Measurements from ENCODE around the gene GEMIN7. TPM values are rescaled to one million over a fixed set of nuclear protein-coding genes. Genes with fewer than 3 reads are reported as not detected.

Gene GEMIN7
- total RNA-seq, 1 donor from 2014 or later: 46.0 TPM

DNA sequence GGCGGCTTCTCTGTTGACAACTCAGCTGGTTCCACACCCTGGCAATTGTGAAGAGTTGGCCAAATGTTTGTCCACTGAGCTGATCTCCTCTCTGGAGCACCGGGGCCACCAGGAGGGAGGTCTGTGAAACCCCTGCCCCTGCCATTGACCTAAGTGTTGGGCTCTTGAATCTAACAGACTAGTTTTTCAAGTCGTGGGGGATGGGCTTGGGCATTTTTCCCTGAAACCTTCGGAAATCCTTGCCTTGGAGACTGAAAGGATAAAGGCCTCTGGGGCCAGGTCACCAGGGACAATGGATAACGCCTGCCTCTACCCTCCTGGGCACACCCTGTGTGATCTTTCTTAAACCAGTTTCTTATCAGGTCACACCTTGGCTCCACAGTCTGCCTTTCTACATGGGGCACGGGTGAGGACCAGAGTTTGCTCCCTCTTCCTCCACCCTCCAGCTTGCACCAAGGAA lies 881 bp downstream of the GEMIN7 start:
- Histone ChIP-seq H3K4me1 (ENCODE audit: insufficient read depth, low read length) (peaks cover 14% of the 10 kb centered on the region), H3K9me3 (ENCODE audit: insufficient read depth, low read depth, low read length) (no peaks in the 10 kb centered on the region), H3K36me3 (ENCODE audit: insufficient read depth, low read length) (no peaks in the 10 kb centered on the region), H3K4me3 (ENCODE audit: insufficient read depth, low read depth, low read length) (peak overlapping the region; percentile 81), H3K27me3 (ENCODE audit: insufficient read depth, low read length) (no peaks in the 10 kb centered on the region), H2AFZ (ENCODE audit: low read depth, low read length) (no peak overlapping the region), H3K9ac (ENCODE audit: low read length) (peak overlapping the region; percentile 94), H3K79me2 (ENCODE audit: insufficient read depth, low read length) (peaks cover 47% of the 10 kb centered on the region), H4K20me1 (ENCODE audit: insufficient read depth, low read length) (peaks cover 29% of the 10 kb centered on the region), H3K4me2 (ENCODE audit: low read length) (peak overlapping the region; percentile 96), H3K27ac (ENCODE audit: low read depth, low read length) (peak overlapping the region; percentile 28)
- Mint-ChIP-seq H3K27ac (ENCODE audit: unreplicated experiment) (peak overlapping the region; percentile 99), H3K9me3 (ENCODE audit: unreplicated experiment) (peaks cover 2% of the 10 kb centered on the region), H3K4me1 (ENCODE audit: low read depth, unreplicated experiment) (peaks cover 4% of the 10 kb centered on the region), H3K36me3 (ENCODE audit: low read depth, unreplicated experiment) (peaks cover 8% of the 10 kb centered on the region), H3K27me3 (ENCODE audit: low read depth, unreplicated experiment) (no peaks in the 10 kb centered on the region), H3K4me3 (ENCODE audit: unreplicated experiment) (peak overlapping the region; percentile 100)
- no peak for DNase-seq (ENCODE audit: low read depth)
- no peak for TF ChIP-seq EZH2 (IDR thresholded peaks at IDR 0.05; ENCODE audit: insufficient read depth, low read length)
- TF ChIP-seq, protein P1, sequence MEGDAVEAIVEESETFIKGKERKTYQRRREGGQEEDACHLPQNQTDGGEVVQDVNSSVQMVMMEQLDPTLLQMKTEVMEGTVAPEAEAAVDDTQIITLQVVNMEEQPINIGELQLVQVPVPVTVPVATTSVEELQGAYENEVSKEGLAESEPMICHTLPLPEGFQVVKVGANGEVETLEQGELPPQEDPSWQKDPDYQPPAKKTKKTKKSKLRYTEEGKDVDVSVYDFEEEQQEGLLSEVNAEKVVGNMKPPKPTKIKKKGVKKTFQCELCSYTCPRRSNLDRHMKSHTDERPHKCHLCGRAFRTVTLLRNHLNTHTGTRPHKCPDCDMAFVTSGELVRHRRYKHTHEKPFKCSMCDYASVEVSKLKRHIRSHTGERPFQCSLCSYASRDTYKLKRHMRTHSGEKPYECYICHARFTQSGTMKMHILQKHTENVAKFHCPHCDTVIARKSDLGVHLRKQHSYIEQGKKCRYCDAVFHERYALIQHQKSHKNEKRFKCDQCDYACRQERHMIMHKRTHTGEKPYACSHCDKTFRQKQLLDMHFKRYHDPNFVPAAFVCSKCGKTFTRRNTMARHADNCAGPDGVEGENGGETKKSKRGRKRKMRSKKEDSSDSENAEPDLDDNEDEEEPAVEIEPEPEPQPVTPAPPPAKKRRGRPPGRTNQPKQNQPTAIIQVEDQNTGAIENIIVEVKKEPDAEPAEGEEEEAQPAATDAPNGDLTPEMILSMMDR (IDR thresholded peaks at IDR 0.05; ENCODE audit: insufficient read depth, low read depth, low read length): no peak
- no peak for FAIRE-seq

DNA sequence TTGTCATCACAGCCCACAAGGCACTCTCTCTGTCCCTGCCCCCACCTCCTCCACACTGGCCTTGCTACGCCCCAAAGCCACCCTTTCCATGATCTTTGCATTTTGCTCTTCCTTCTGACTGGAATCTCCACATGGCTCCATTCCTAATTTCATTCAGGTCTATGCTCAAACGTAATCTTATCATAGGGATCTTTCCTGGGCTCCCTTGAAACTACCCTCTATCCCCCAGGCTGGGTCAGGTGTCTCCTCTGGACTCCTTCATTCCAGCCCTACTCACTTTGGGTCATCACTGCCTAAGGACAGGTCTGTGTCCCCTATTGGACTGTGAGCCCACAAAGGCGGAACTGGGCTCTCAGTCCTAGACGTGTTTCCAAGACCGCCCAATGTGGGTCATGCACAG lies 3.1 kb downstream of the GEMIN7 start:
- no peak overlapping the region for H2AFZ ChIP-seq (ENCODE audit: low read depth, low read length)
- H3K36me3 ChIP-seq (ENCODE audit: insufficient read depth, low read length): no peaks in the 10 kb centered on the region
- peaks cover 4% of the 10 kb centered on the region for H3K4me1 Mint-ChIP-seq (ENCODE audit: low read depth, unreplicated experiment)
- no peak for TF ChIP-seq EZH2 (IDR thresholded peaks at IDR 0.05; ENCODE audit: insufficient read depth, low read length)
- TF ChIP-seq, protein P1 (IDR thresholded peaks at IDR 0.05; ENCODE audit: insufficient read depth, low read depth, low read length): no peak
- peaks cover 64% of the 10 kb centered on the region for H3K79me2 ChIP-seq (ENCODE audit: insufficient read depth, low read length)
- no peak overlapping the region for H3K4me3 Mint-ChIP-seq (ENCODE audit: unreplicated experiment)
- peaks cover 2% of the 10 kb centered on the region for H3K9me3 Mint-ChIP-seq (ENCODE audit: unreplicated experiment)
- H3K9ac ChIP-seq (ENCODE audit: low read length): no peak overlapping the region
- DNase-seq (ENCODE audit: low read depth) (no peak), FAIRE-seq (no peak)
- no peak overlapping the region for H3K27ac Mint-ChIP-seq (ENCODE audit: unreplicated experiment)
- H3K4me1 ChIP-seq (ENCODE audit: insufficient read depth, low read length): peaks cover 7% of the 10 kb centered on the region
- no peaks in the 10 kb centered on the region for H3K9me3 ChIP-seq (ENCODE audit: insufficient read depth, low read depth, low read length)
- H3K27ac ChIP-seq (ENCODE audit: low read depth, low read length): no peak overlapping the region
- H3K36me3 Mint-ChIP-seq (ENCODE audit: low read depth, unreplicated experiment): peaks cover 12% of the 10 kb centered on the region
- H3K4me3 ChIP-seq (ENCODE audit: insufficient read depth, low read depth, low read length): no peak overlapping the region
- no peaks in the 10 kb centered on the region for H3K27me3 Mint-ChIP-seq (ENCODE audit: low read depth, unreplicated experiment)
- H4K20me1 ChIP-seq (ENCODE audit: insufficient read depth, low read length): peaks cover 42% of the 10 kb centered on the region
- H3K4me2 ChIP-seq (ENCODE audit: low read length): no peak overlapping the region
- H3K27me3 ChIP-seq (ENCODE audit: insufficient read depth, low read length): no peaks in the 10 kb centered on the region

DNA sequence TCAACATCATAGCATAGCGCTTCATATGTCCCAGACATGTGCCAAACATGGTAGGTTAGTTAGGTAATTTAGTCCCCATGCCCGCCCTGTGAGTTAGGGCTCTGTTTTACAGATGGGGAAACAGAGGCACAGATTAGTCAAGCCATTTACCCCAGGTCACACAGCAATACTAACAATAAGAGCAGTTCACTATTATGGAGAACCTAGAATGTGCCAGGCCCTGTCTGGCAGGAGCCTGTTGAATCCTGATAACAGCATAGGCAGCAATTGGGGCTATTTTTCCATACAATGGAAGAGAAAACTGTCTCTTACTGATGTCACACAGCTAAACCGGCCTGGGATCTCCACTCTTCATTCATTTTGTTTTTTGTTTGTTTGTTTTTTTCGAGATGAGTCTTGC lies 7.4 kb downstream of the GEMIN7 start:
- no peak overlapping the region for H2AFZ ChIP-seq (ENCODE audit: low read depth, low read length)
- DNase-seq (ENCODE audit: low read depth) (no peak), FAIRE-seq (no peak)
- H4K20me1 ChIP-seq (ENCODE audit: insufficient read depth, low read length): peaks cover 38% of the 10 kb centered on the region
- Mint-ChIP-seq H3K9me3 (ENCODE audit: unreplicated experiment) (peaks cover 2% of the 10 kb centered on the region), H3K4me1 (ENCODE audit: low read depth, unreplicated experiment) (peaks cover 4% of the 10 kb centered on the region), H3K36me3 (ENCODE audit: low read depth, unreplicated experiment) (peaks cover 20% of the 10 kb centered on the region), H3K27me3 (ENCODE audit: low read depth, unreplicated experiment) (no peaks in the 10 kb centered on the region), H3K27ac (ENCODE audit: unreplicated experiment) (no peak overlapping the region), H3K4me3 (ENCODE audit: unreplicated experiment) (no peak overlapping the region)
- H3K4me2 ChIP-seq (ENCODE audit: low read length): no peak overlapping the region
- peaks cover 5% of the 10 kb centered on the region for H3K36me3 ChIP-seq (ENCODE audit: insufficient read depth, low read length)
- no peaks in the 10 kb centered on the region for H3K9me3 ChIP-seq (ENCODE audit: insufficient read depth, low read depth, low read length)
- H3K27ac ChIP-seq (ENCODE audit: low read depth, low read length): no peak overlapping the region
- H3K4me1 ChIP-seq (ENCODE audit: insufficient read depth, low read length): peaks cover 8% of the 10 kb centered on the region
- H3K4me3 ChIP-seq (ENCODE audit: insufficient read depth, low read depth, low read length): no peak overlapping the region
- H3K79me2 ChIP-seq (ENCODE audit: insufficient read depth, low read length): peaks cover 60% of the 10 kb centered on the region
- no peaks in the 10 kb centered on the region for H3K27me3 ChIP-seq (ENCODE audit: insufficient read depth, low read length)
- TF ChIP-seq EZH2 (IDR thresholded peaks at IDR 0.05; ENCODE audit: insufficient read depth, low read length): no peak
- TF ChIP-seq, protein P1 (IDR thresholded peaks at IDR 0.05; ENCODE audit: insufficient read depth, low read depth, low read length): no peak
- no peak overlapping the region for H3K9ac ChIP-seq (ENCODE audit: low read length)

Measured in astrocyte (in vitro differentiated cells and primary cell).